Measurements from ENCODE around the gene EMILIN1. TPM values are rescaled to one million over a fixed set of nuclear protein-coding genes. Genes with fewer than 3 reads are reported as not detected.

The EMILIN1 gene
- total RNA-seq, 4 donors from 2014 or later: 6.2 to 27.8 (median 9.9) TPM

GRCh38 chr2:27083410-27084296, 5.2 kb downstream of the EMILIN1 start:
- no peaks in the 10 kb centered on the region for H3K27me3 ChIP-seq
- TF ChIP-seq POLR2A (IDR thresholded peaks at IDR 0.05): no peak
- TF ChIP-seq CTCF (IDR thresholded peaks at IDR 0.05): no peak
- H3K4me3 ChIP-seq: no peak overlapping the region
- intact Hi-C loops (cut with DNase I): no loop called here
- DNase-seq: no peak
- H3K9me3 ChIP-seq: no peaks in the 10 kb centered on the region
- H3K4me1 ChIP-seq: peaks cover 31 to 82% (median 33%) of the 10 kb centered on the region in 3 donors
- no peaks in the 10 kb centered on the region for H3K36me3 ChIP-seq
- 55 to 88% methylated on average over 4 to 5 of the region's 20 CpGs for whole genome bisulfite sequencing, 2 donors
- no peak overlapping the region for H3K27ac ChIP-seq

- TF ChIP-seq CTCF (IDR thresholded peaks at IDR 0.05): no peak
- peak overlapping the region in 1 of 4 donors; percentile 90 for H3K27ac ChIP-seq
- 63 to 94% methylated on average over 3 to 4 of the region's 6 CpGs for WGBS, 2 donors
- no peaks in the 10 kb centered on the region for H3K36me3 ChIP-seq
- no peak overlapping the region for H3K4me3 ChIP-seq
- no peaks in the 10 kb centered on the region for H3K27me3 ChIP-seq
- H3K4me1 ChIP-seq: peaks cover 31 to 76% (median 33%) of the 10 kb centered on the region in 3 donors
- H3K9me3 ChIP-seq: no peaks in the 10 kb centered on the region
- no peak for DNase-seq
- intact Hi-C loops (cut with DNase I): loop anchor here (5.0 kb wide), 1 partner anchor 122 kb away; no protein-coding TSS in a partner anchor
These were observed 6.1 kb downstream of the EMILIN1 start for GRCh38 chr2:27084297-27085061.

- Histone ChIP-seq H3K36me3 (no peaks in the 10 kb centered on the region), H3K9me3 (no peaks in the 10 kb centered on the region), H3K4me1 (peaks cover 31 to 70% (median 33%) of the 10 kb centered on the region in 3 donors), H3K27ac (peak overlapping the region; percentile 86 to 96 (median 90)), H3K4me3 (peak overlapping the region; percentile 59 to 75 (median 72)), H3K27me3 (no peaks in the 10 kb centered on the region)
- WGBS, 2 donors: 68 to 79% methylated on average over 3 to 5 of the region's 10 CpGs
- intact Hi-C loops (cut with DNase I): loop anchor here (5.0 kb wide), 1 partner anchor 123 kb away; no protein-coding TSS in a partner anchor
- no peak for TF ChIP-seq POLR2A (IDR thresholded peaks at IDR 0.05)
- no peak for TF ChIP-seq CTCF (IDR thresholded peaks at IDR 0.05)
- no peak for DNase-seq
These were observed 6.8 kb downstream of the EMILIN1 start for GRCh38 chr2:27085062-27085672.

GRCh38 chr2:27085673-27086089, 7.3 kb downstream of the EMILIN1 start:
- WGBS, 2 donors: no CpG with 5 or more reads among the region's 38 CpGs
- peak overlapping the region; percentile 59 to 75 (median 72) for H3K4me3 ChIP-seq
- intact Hi-C loops (cut with DNase I): loop anchor here (5.0 kb wide), 1 partner anchor 123 kb away; no protein-coding TSS in a partner anchor
- no peak for DNase-seq
- TF ChIP-seq POLR2A (IDR thresholded peaks at IDR 0.05): peak in 1 of 4 donors; percentile 28
- peak in 4 of 6 experiments; percentile 27 to 44 (median 32) for TF ChIP-seq CTCF (IDR thresholded peaks at IDR 0.05)
- H3K4me1 ChIP-seq: peaks cover 29 to 65% (median 29%) of the 10 kb centered on the region in 3 donors
- no peaks in the 10 kb centered on the region for H3K9me3 ChIP-seq
- H3K27me3 ChIP-seq: no peaks in the 10 kb centered on the region
- peak overlapping the region; percentile 86 to 96 (median 90) for H3K27ac ChIP-seq
- H3K36me3 ChIP-seq: no peaks in the 10 kb centered on the region
